CD8-positive, alpha-beta memory T cell (primary cell): Measurements from ENCODE around the gene TNFRSF4. TPM values are rescaled to one million over a fixed set of nuclear protein-coding genes. Genes with fewer than 3 reads are reported as not detected.
"Not testable (repeated sequence)": the region's sequence is repeated elsewhere in the genome, so short reads cannot be mapped to it uniquely, and the experiment has no call there.

ENCODE experiments used
- CTCF ChIA-PET: fragments of 350-600 bp; sonication (Branson Sonifier 250); formaldehyde crosslinking; loops from one replicate; lab custom pipeline; 2021; ENCODE audit warnings: antibody characterized with exemption; lab: Charles Lee
- POLR2A ChIA-PET: fragments of 350-600 bp; sonication (Branson Sonifier 250); formaldehyde crosslinking; loops from one replicate; lab custom pipeline; 2021; ENCODE audit warnings: antibody characterized with exemption; lab: Charles Lee
- DNase-seq, 5 donors: peaks; one replicate each; pipeline versions ENCODE4 v3.0.0 to v3.0.0-alpha.2; 2020 to 2022; ENCODE audit warnings: mixed read lengths in 1 of 5
- H3K27ac ChIP-seq: one replicate; pipeline ENCODE4 v1.7.0; 2013; ENCODE audit warnings: low read depth, mild to moderate bottlenecking, low read length, moderate library complexity
- H3K27me3 ChIP-seq: 2 replicates; pipeline ENCODE4 v1.7.0; 2013; ENCODE audit warnings: low read length, mild to moderate bottlenecking; ENCODE audit not compliant: insufficient read depth, poor library complexity, severe bottlenecking
- H3K36me3 ChIP-seq: 2 replicates; pipeline ENCODE4 v1.7.0; 2013; ENCODE audit warnings: mild to moderate bottlenecking, low read length, moderate library complexity; ENCODE audit not compliant: insufficient read depth
- H3K4me1 ChIP-seq: 2 replicates; pipeline ENCODE4 v1.7.0; 2013; ENCODE audit warnings: mild to moderate bottlenecking, low read length, moderate library complexity; ENCODE audit not compliant: insufficient read depth
- H3K4me3 ChIP-seq: 2 replicates; pipeline ENCODE4 v1.7.0; 2013; ENCODE audit warnings: mild to moderate bottlenecking, low read length
- H3K9me3 ChIP-seq: 2 replicates; pipeline ENCODE4 v1.7.0; 2013; ENCODE audit warnings: mild to moderate bottlenecking, low read length
- H3K27ac Mint-ChIP-seq, 8 donors: one replicate each; pipeline ENCODE4 v1.8.0; 2020 to 2021; ENCODE audit warnings: mixed read lengths in 8 of 8, mild to moderate bottlenecking in 6 of 8, inconsistent platforms in 3 of 8, moderate library complexity in 3 of 8
- H3K27me3 Mint-ChIP-seq, 2 donors: one replicate each; pipeline ENCODE4 v1.8.0; 2020 to 2021; ENCODE audit warnings: mixed read lengths in 2 of 2, mild to moderate bottlenecking in 1 of 2, moderate library complexity in 1 of 2
- H3K36me3 Mint-ChIP-seq, 3 donors: one replicate each; pipeline ENCODE4 v1.8.0; 2020 to 2021; ENCODE audit warnings: mixed read lengths in 3 of 3, inconsistent platforms in 1 of 3, mild to moderate bottlenecking in 1 of 3
- H3K4me1 Mint-ChIP-seq, 3 donors: one replicate each; pipeline ENCODE4 v1.8.0; 2020 to 2021; ENCODE audit warnings: mixed read lengths in 3 of 3, inconsistent platforms in 1 of 3, mild to moderate bottlenecking in 1 of 3
- H3K4me3 Mint-ChIP-seq, 7 donors: one replicate each; pipeline ENCODE4 v1.8.0; 2020 to 2021; ENCODE audit warnings: mixed read lengths in 7 of 7, mild to moderate bottlenecking in 6 of 7, moderate library complexity in 4 of 7, inconsistent platforms in 2 of 7
- H3K9me3 Mint-ChIP-seq, 5 donors: one replicate each; pipeline ENCODE4 v1.8.0; 2020 to 2022; ENCODE audit warnings: mixed read lengths in 5 of 5, mild to moderate bottlenecking in 3 of 5, moderate library complexity in 2 of 5, inconsistent platforms in 1 of 5
- polyA plus RNA-seq: library from polyadenylated mRNA; unstranded; fragments of 300-500 nt; fragmentation: Illumina TruSeq; gene quantifications from one replicate; pipeline ENCODE4 v1.2.3, GENCODE V29; 2021
- total RNA-seq, 2 experiments: library from RNA; stranded (reverse); gene quantifications; one replicate each; pipeline ENCODE4 v1.2.3, GENCODE V29; 2021

Gene TNFRSF4
- total and polyA plus RNA-seq, 3 experiments from 2014 or later, result 1.9 to 193 (median 180) TPM

DNA sequence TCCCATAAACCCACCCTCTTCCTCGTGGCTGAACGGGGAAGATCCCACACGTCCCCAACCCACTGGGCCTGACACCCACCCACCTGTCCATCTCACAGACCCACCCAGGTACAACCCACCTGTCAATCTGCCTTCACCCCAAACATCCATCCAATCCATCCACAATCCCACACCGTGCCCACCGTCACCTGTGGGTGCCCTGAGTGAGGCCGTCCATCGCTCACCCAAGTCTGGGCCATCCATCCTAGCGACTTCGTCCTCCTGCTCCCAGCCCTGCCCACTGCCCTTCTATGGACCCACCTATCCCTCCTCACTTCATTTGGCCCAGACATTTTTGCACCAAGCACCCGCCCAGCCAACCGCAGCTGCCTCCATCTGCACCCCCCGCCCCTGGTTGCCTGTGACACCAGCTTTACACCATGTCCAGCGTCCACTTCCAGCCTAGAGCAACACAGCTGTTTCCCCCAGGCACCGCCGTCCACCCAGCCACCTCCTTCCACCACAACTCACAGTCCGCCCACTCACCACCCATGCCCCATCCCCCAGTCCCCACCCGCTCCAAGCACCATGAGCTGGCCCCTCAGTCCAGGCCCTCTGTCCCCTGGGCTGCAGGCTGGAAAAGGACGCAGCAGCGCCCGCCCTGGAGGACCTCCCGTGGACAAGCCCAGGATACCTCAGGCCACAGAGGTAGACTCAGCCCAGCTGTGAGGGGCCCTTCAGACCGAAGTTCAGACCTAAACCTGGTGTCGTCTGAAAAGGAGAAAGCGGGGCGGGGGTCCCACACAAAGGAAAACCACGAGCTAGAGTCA lies 32.6 kb downstream of the TNFRSF4 start:
- H3K27me3 ChIP-seq, result peaks cover 3% of the 10 kb centered on the region
- CTCF ChIA-PET, result interaction anchor here (0.9 kb wide), 1 partner anchor 59 kb away, joined by 3 read pairs; no protein-coding TSS in a partner anchor

DNA sequence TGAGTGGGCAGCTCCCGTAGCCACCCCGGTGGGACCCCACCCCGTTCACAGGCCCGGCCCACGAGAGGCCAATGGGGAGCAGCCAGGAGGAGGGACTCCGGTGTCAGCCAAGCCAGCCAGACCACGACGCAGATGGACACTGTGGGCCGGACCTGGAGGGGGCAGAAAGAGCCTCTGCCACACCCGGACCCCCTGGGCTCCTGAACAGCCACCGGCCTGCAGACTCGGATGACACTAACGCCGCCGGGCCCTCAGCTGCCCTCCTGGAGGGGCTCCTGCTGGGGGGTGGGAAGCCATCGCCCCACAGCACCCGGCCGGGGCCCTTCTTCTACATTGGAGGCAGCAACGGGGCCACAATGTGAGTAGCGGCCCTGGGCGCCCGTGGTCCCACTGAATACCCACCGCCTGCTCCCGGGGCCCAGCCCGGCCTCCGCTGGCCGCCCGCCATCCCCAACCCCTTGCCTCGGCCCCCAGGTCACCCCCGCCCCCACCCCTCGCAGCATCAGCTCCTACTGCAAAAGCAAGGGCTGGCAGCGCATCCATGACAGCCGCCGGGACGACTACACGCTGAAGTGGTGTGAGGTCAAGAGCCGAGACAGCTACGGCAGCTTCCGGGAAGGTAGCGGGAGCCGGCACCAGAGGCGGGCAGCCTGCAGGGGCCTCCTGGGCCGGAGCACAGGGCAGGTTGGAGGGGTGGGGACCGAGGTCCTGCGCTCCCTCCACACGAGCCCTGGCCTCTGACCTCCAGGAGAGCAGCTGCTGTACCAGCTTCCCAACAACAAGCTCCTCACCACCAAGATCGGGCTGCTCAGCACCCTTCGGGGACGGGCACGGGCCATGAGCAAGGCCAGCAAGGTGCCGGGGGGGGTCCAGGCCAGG lies 33.7 kb downstream of the TNFRSF4 start:
- H3K27me3 ChIP-seq, result peaks cover 3% of the 10 kb centered on the region
- H3K9me3 ChIP-seq, result no peaks in the 10 kb centered on the region
- Mint-ChIP-seq H3K36me3 (no peaks in the 10 kb centered on the region), H3K27ac (no peak overlapping the region), H3K9me3 (no peaks in the 10 kb centered on the region), H3K4me1 (peaks cover 0 to 4% (median 0%) of the 10 kb centered on the region in 3 donors), H3K27me3 (peaks cover 7 to 11% of the 10 kb centered on the region in 2 donors), H3K4me3 (no peak overlapping the region)
- no peak overlapping the region for H3K4me3 ChIP-seq
- peak in 3 of 5 donors; percentile 0 to 43 (median 0) for DNase-seq
- H3K4me1 ChIP-seq, result no peaks in the 10 kb centered on the region
- ChIA-PET POLR2A (no interaction called here), CTCF (interaction anchor here (0.9 kb wide), 1 partner anchor 58 kb away, joined by 3 read pairs; no protein-coding TSS in a partner anchor)
- H3K36me3 ChIP-seq, result no peaks in the 10 kb centered on the region
- no peak overlapping the region for H3K27ac ChIP-seq

More for the DNA sequence above, 32.6 kb downstream of the TNFRSF4 start:
- H3K4me1 Mint-ChIP-seq, result peaks cover 0 to 4% (median 0%) of the 10 kb centered on the region in 3 donors
- Histone ChIP-seq H3K4me3 (no peak overlapping the region), H3K36me3 (no peaks in the 10 kb centered on the region), H3K9me3 (no peaks in the 10 kb centered on the region), H3K4me1 (no peaks in the 10 kb centered on the region), H3K27ac (no peak overlapping the region)
- H3K4me3 Mint-ChIP-seq, result no peak overlapping the region
- peaks cover 8 to 11% of the 10 kb centered on the region in 2 donors for H3K27me3 Mint-ChIP-seq
- peak overlapping the region in 1 of 8 donors; percentile 47 for H3K27ac Mint-ChIP-seq
- peak in 2 of 5 donors; percentile 1 to 40 for DNase-seq
- POLR2A ChIA-PET, result no interaction called here
- no peaks in the 10 kb centered on the region for H3K36me3 Mint-ChIP-seq
- no peaks in the 10 kb centered on the region for H3K9me3 Mint-ChIP-seq

DNA sequence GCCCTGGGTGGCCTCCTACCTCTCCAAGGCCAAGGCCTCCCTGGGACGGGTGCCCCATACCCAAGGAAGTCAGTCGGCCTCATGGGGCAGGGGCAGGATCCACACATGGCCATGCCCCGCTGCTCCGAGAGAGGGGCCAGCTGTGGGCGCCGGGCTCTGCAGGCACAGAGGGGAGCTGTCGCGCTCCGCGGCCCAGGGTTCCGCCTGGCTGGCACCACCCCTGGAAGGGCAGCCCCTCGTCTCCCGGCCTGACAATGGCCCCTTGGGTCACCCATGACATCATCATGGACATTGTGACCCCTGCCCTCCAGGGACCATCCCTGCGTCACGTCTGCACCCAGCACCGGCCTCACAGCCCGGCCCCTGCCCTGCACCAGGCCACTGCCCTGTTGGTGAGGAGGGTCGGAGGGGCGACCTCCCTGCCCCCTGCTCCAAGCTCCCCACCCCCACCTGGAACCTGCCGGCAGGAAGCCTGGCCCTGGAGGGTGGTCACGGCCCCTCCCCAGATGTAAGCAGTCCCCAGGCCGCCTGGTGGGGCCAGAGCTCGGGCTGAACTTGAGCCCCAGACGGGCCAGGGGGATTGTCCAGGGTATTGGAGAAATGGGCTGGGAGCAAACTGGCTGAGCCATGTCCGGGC lies 34.5 kb downstream of the TNFRSF4 start:
- Mint-ChIP-seq H3K4me1 (peaks cover 0 to 4% (median 1%) of the 10 kb centered on the region in 3 donors), H3K4me3 (no peak overlapping the region), H3K36me3 (no peaks in the 10 kb centered on the region), H3K9me3 (no peaks in the 10 kb centered on the region), H3K27me3 (peaks cover 7 to 11% of the 10 kb centered on the region in 2 donors), H3K27ac (no peak overlapping the region)
- peaks cover 3% of the 10 kb centered on the region for H3K27me3 ChIP-seq
- H3K4me3 ChIP-seq, result no peak overlapping the region
- POLR2A ChIA-PET, result no interaction called here
- H3K4me1 ChIP-seq, result peaks cover 1% of the 10 kb centered on the region
- CTCF ChIA-PET, result no interaction called here
- no peak overlapping the region for H3K27ac ChIP-seq
- H3K9me3 ChIP-seq, result no peaks in the 10 kb centered on the region
- H3K36me3 ChIP-seq, result no peaks in the 10 kb centered on the region
- peak in 3 of 5 donors; percentile 0 to 42 (median 0) for DNase-seq

DNA sequence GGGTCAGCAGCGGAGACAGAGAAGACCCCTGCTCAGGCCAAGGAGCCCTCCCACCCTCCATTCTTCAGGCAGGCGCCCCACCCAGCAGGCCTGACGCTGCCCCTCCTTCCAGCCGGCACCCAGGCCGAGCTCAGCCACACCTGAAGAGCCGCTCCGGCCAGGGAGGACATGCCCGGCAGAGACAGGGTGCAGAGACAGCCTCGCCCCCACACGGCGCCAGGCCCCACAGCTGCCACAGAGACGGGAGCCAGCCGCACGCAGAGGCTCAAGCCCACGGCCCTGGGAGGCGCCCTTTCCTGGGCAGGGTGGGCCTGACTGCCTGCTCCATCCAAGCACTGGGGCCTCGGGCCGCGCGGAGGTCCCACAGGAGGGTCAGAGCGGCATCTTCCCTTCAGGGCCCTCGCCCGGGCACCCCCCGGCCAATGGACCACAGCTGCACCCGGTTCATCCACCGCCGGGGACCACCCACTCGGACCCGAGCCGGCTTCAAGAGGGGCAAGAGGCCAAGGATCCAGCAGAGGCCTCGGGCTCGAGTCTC lies 35.1 kb downstream of the TNFRSF4 start:
- H3K27ac Mint-ChIP-seq, result no peak overlapping the region
- H3K4me1 Mint-ChIP-seq, result peaks cover 0 to 5% (median 4%) of the 10 kb centered on the region in 3 donors
- DNase-seq, result peak in 1 of 5 donors; percentile 41
- no peaks in the 10 kb centered on the region for H3K36me3 ChIP-seq
- no peak overlapping the region for H3K4me3 ChIP-seq
- peaks cover 3% of the 10 kb centered on the region for H3K4me1 ChIP-seq
- H3K9me3 Mint-ChIP-seq, result no peaks in the 10 kb centered on the region
- H3K36me3 Mint-ChIP-seq, result no peaks in the 10 kb centered on the region
- H3K27ac ChIP-seq, result no peak overlapping the region
- POLR2A ChIA-PET, result no interaction called here
- peaks cover 7 to 11% of the 10 kb centered on the region in 2 donors for H3K27me3 Mint-ChIP-seq
- CTCF ChIA-PET, result no interaction called here
- H3K9me3 ChIP-seq, result no peaks in the 10 kb centered on the region
- H3K27me3 ChIP-seq, result peaks cover 3% of the 10 kb centered on the region
- H3K4me3 Mint-ChIP-seq, result no peak overlapping the region

DNA sequence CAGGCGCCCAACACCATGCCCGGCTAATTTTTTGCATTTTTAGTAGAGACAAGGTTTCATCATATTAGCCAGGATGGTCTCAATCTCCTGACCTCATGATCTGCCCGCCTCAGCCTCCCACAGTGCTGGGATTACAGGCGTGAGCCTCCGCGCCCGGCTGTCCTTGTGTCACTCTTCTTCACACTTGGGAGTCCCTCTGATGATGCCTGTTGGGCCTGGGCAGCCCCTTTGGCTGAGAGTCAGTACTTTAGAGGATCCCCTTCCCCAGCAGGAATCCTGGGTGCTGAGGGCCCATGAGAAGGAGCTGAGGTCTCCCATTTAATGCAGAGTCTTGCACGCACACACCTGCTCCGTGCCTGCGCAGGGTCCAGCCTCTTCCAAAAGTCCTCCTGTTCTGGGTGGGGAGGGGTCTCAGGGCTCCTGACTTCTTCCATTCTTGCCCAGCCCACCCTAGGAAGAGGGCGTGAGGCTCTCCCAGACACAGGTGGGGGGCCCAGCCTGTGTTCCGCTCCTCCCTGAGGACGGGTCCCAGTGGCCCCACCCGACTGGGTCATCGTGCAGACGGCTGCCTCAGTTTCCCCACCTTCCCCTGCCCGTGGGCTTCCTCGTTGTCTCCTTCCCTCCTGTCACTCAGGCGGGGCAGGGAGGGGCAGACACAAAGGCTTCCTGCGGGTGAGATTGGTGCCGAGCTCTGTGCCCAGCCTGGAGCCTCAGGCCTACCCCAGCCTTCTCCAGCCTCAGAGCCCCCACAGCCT lies 36.3 kb downstream of the TNFRSF4 start:
- POLR2A ChIA-PET, result no interaction called here
- no peak overlapping the region for H3K4me3 Mint-ChIP-seq
- H3K4me3 ChIP-seq, result no peak overlapping the region
- H3K27me3 Mint-ChIP-seq, result peaks cover 7 to 11% of the 10 kb centered on the region in 2 donors
- peak overlapping the region in 1 of 8 donors; percentile 54 for H3K27ac Mint-ChIP-seq
- DNase-seq, result no peak
- no peak overlapping the region for H3K27ac ChIP-seq
- no peaks in the 10 kb centered on the region for H3K36me3 Mint-ChIP-seq
- H3K4me1 Mint-ChIP-seq, result peaks cover 0 to 12% (median 4%) of the 10 kb centered on the region in 3 donors
- peaks cover 3% of the 10 kb centered on the region for H3K27me3 ChIP-seq
- H3K4me1 ChIP-seq, result peaks cover 10% of the 10 kb centered on the region
- CTCF ChIA-PET, result no interaction called here
- H3K36me3 ChIP-seq, result no peaks in the 10 kb centered on the region
- H3K9me3 Mint-ChIP-seq, result no peaks in the 10 kb centered on the region
- H3K9me3 ChIP-seq, result no peaks in the 10 kb centered on the region

DNA sequence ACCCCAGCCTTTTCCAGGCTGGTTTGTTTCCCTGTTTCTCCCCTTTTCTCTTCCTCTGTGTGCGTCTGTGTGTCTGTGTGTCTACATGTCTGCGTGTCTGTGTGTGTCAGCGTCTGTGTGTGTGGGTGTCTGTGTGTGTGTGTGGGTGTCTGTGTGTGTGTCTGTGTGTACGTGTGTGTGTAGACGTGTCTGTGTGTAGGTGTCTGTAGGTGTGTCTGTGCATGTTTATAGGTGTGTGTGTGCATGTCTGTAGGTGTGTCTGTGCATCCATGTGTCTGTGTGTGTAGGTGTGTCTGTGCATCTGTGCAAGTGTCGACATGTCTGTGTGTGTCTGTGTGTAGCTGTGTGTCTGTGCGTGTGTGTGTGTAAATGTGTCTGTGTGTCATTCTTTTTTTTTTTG lies 37.0 kb downstream of the TNFRSF4 start:
- H3K27me3 Mint-ChIP-seq, result peaks cover 8 to 16% of the 10 kb centered on the region in 2 donors
- H3K4me1 Mint-ChIP-seq, result peaks cover 3 to 17% (median 9%) of the 10 kb centered on the region in 3 donors
- Histone ChIP-seq H3K36me3 (no peaks in the 10 kb centered on the region), H3K4me1 (peaks cover 15% of the 10 kb centered on the region), H3K27me3 (no peaks in the 10 kb centered on the region), H3K27ac (no peak overlapping the region), H3K4me3 (no peak overlapping the region), H3K9me3 (no peaks in the 10 kb centered on the region)
- H3K36me3 Mint-ChIP-seq, result no peaks in the 10 kb centered on the region
- DNase-seq, result no peak
- H3K9me3 Mint-ChIP-seq, result no peaks in the 10 kb centered on the region
- ChIA-PET POLR2A (no interaction called here), CTCF (no interaction called here)
- no peak overlapping the region for H3K27ac Mint-ChIP-seq
- peak overlapping the region in 1 of 7 donors; percentile 7 for H3K4me3 Mint-ChIP-seq

DNA sequence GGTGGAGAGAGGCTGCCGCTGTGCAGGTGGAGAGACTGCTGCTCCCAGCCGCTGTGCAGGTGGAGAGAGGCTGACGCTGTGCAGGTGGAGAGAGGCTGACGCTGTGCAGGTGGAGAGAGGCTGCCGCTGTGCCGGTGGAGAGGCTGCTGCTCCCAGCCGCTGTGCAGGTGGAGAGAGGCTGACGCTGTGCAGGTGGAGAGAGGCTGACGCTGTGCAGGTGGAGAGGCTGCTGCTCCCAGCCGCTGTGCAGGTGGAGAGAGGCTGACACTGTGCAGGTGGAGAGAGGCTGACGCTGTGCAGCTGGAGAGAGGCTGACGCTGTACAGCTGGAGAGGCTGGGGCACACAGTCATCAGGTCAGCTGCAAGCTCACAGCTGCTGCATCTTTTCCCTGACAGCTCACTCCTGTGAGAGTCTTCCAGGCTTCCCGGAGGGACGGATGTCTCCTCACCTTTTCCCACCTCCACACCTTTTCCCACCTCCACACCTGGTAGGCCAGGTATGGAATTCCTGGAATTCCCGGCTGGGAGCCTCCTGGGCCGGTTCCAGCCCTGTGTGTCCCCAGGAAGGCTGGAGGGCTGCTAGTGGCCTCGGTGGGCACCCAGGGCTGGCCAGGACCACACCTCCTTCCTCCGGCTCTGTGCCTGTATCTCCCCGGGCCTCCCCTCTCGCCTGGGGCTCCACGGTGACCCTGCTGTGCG lies 37.7 kb downstream of the TNFRSF4 start:
- H3K4me3 ChIP-seq, CTCF ChIA-PET, H3K9me3 Mint-ChIP-seq, H3K27me3 ChIP-seq, H3K9me3 ChIP-seq, H3K36me3 Mint-ChIP-seq, H3K4me3 Mint-ChIP-seq, H3K36me3 ChIP-seq, H3K27ac Mint-ChIP-seq, POLR2A ChIA-PET, DNase-seq, H3K27ac ChIP-seq: not testable (repeated sequence)
- H3K4me1 Mint-ChIP-seq, result peaks cover 3 to 19% (median 9%) of the 10 kb centered on the region in 3 donors
- peaks cover 15% of the 10 kb centered on the region for H3K4me1 ChIP-seq
- peaks cover 8 to 11% of the 10 kb centered on the region in 2 donors for H3K27me3 Mint-ChIP-seq
